Esophagus (tissue), 2 donors: Measurements from ENCODE around the gene STK40. TPM values are rescaled to one million over a fixed set of nuclear protein-coding genes. Genes with fewer than 3 reads are reported as not detected.

ENCODE experiments used
- H3K27ac ChIP-seq, 2 donors: one replicate each; pipeline ENCODE4 v1.5.1; 2013; ENCODE audit warnings: low read depth in 2 of 2, mild to moderate bottlenecking in 2 of 2, inconsistent platforms in 1 of 2, low read length in 1 of 2, moderate library complexity in 1 of 2
- H3K27me3 ChIP-seq, 2 donors: one replicate each; pipeline ENCODE4 v1.6.1; 2013; ENCODE audit warnings: low read length in 2 of 2, control low read depth in 1 of 2, mild to moderate bottlenecking in 1 of 2; ENCODE audit not compliant: insufficient read depth in 2 of 2, control insufficient read depth in 1 of 2
- H3K36me3 ChIP-seq, 2 donors: one replicate each; pipeline ENCODE4 v1.6.1; 2013; ENCODE audit warnings: low read length in 1 of 2; ENCODE audit not compliant: control insufficient read depth in 2 of 2, insufficient read depth in 2 of 2
- H3K4me1 ChIP-seq, 2 donors: one replicate each; pipeline ENCODE4 v1.6.1; 2013; ENCODE audit warnings: low read length in 1 of 2; ENCODE audit not compliant: control insufficient read depth in 2 of 2, insufficient read depth in 2 of 2
- H3K4me3 ChIP-seq, 2 donors: one replicate each; pipeline ENCODE4 v1.5.1; 2013; ENCODE audit warnings: low read length in 2 of 2, mild to moderate bottlenecking in 2 of 2, low read depth in 1 of 2, moderate library complexity in 1 of 2
- H3K9me3 ChIP-seq, 2 donors: one replicate each; pipeline ENCODE4 v1.6.1; 2013; ENCODE audit warnings: mild to moderate bottlenecking in 2 of 2, low read depth in 1 of 2, low read length in 1 of 2, moderate library complexity in 1 of 2; ENCODE audit not compliant: control insufficient read depth in 2 of 2, insufficient read depth in 1 of 2
- WGBS, 2 donors: extraction: QIAGEN DNeasy Blood & Tissue Kit; methylation state at CpG; one replicate each; pipeline ENCODE4 v1.1.7; 2013; 5-methylcytosine and 5-hydroxymethylcytosine counted together
- polyA plus RNA-seq, 2 donors: library from polyadenylated mRNA; stranded (reverse); fragments of 200-250 nt; gene quantifications; one replicate each; pipeline ENCODE4 v1.2.3, GENCODE V29; 2013
- donor health status: healthy with polysubstance abuse.
- donor health status: Bipolar disorder and iron deficiency.

Gene STK40
- polyA plus RNA-seq, 2 donors = 33.9 to 34.5 TPM

- Histone ChIP-seq H3K27me3 (no peaks in the 10 kb centered on the region), H3K4me3 (no peak overlapping the region), H3K36me3 (no peaks in the 10 kb centered on the region), H3K9me3 (no peaks in the 10 kb centered on the region), H3K4me1 (no peaks in the 10 kb centered on the region), H3K27ac (no peak overlapping the region)
- WGBS, 2 donors = 83 to 86% methylated on average over 15 of the region's 15 CpGs
Measured at GRCh38 chr1:36415661-36416326, 30.1 kb upstream of the STK40 start.

GRCh38 chr1:36414384-36414783, 28.7 kb upstream of the STK40 start:
- Histone ChIP-seq H3K4me1 (no peaks in the 10 kb centered on the region), H3K4me3 (no peak overlapping the region), H3K9me3 (no peaks in the 10 kb centered on the region), H3K27me3 (no peaks in the 10 kb centered on the region), H3K27ac (no peak overlapping the region), H3K36me3 (no peaks in the 10 kb centered on the region)
- 89 to 95% methylated on average over 4 of the region's 4 CpGs for WGBS, 2 donors

GRCh38 chr1:36411674-36412648, 26.2 kb upstream of the STK40 start:
- Histone ChIP-seq H3K27me3 (no peaks in the 10 kb centered on the region), H3K4me3 (no peak overlapping the region), H3K9me3 (no peaks in the 10 kb centered on the region), H3K4me1 (no peaks in the 10 kb centered on the region), H3K27ac (peak overlapping the region; percentile 16 to 40), H3K36me3 (no peaks in the 10 kb centered on the region)
- WGBS, 2 donors = 46 to 51% methylated on average over 11 of the region's 11 CpGs

GRCh38 chr1:36408479-36408878, 22.8 kb upstream of the STK40 start:
- Histone ChIP-seq H3K4me1 (no peaks in the 10 kb centered on the region), H3K9me3 (no peaks in the 10 kb centered on the region), H3K27ac (no peak overlapping the region), H3K27me3 (no peaks in the 10 kb centered on the region), H3K4me3 (no peak overlapping the region), H3K36me3 (no peaks in the 10 kb centered on the region)
- 82 to 86% methylated on average over 2 of the region's 2 CpGs for WGBS, 2 donors

- no peaks in the 10 kb centered on the region for H3K9me3 ChIP-seq
- no peaks in the 10 kb centered on the region for H3K27me3 ChIP-seq
- H3K36me3 ChIP-seq = no peaks in the 10 kb centered on the region
- no peak overlapping the region for H3K27ac ChIP-seq
- H3K4me1 ChIP-seq = peaks cover 0 to 2% of the 10 kb centered on the region in 2 donors
- no peak overlapping the region for H3K4me3 ChIP-seq
- WGBS, 2 donors = 88 to 98% methylated on average over 1 of the region's 1 CpG
Measured at GRCh38 chr1:36406440-36406839, 20.7 kb upstream of the STK40 start.

GRCh38 chr1:36402504-36402890, 16.8 kb upstream of the STK40 start:
- H3K4me1 ChIP-seq = peaks cover 0 to 6% of the 10 kb centered on the region in 2 donors
- H3K4me3 ChIP-seq = no peak overlapping the region
- H3K9me3 ChIP-seq = no peaks in the 10 kb centered on the region
- no peak overlapping the region for H3K27ac ChIP-seq
- no peaks in the 10 kb centered on the region for H3K27me3 ChIP-seq
- H3K36me3 ChIP-seq = no peaks in the 10 kb centered on the region
- WGBS, 2 donors = 84 to 86% methylated on average over 4 of the region's 4 CpGs

GRCh38 chr1:36401602-36402503, 16.1 kb upstream of the STK40 start:
- Histone ChIP-seq H3K36me3 (no peaks in the 10 kb centered on the region), H3K4me3 (no peak overlapping the region), H3K27ac (no peak overlapping the region), H3K4me1 (peaks cover 0 to 6% of the 10 kb centered on the region in 2 donors), H3K9me3 (no peaks in the 10 kb centered on the region), H3K27me3 (no peaks in the 10 kb centered on the region)
- WGBS, 2 donors = 90 to 93% methylated on average over 12 of the region's 12 CpGs

GRCh38 chr1:36400825-36401601, 15.3 kb upstream of the STK40 start:
- Histone ChIP-seq H3K9me3 (no peaks in the 10 kb centered on the region), H3K27ac (peak overlapping the region in 1 of 2 donors; percentile 47), H3K4me3 (no peak overlapping the region), H3K27me3 (no peaks in the 10 kb centered on the region), H3K36me3 (no peaks in the 10 kb centered on the region), H3K4me1 (peaks cover 0 to 10% of the 10 kb centered on the region in 2 donors)
- whole genome bisulfite sequencing, 2 donors = 74 to 76% methylated on average over 22 of the region's 22 CpGs

GRCh38 chr1:36400514-36400824, 14.7 kb upstream of the STK40 start:
- H3K4me3 ChIP-seq = no peak overlapping the region
- peak overlapping the region in 1 of 2 donors; percentile 47 for H3K27ac ChIP-seq
- no peaks in the 10 kb centered on the region for H3K9me3 ChIP-seq
- H3K36me3 ChIP-seq = no peaks in the 10 kb centered on the region
- H3K27me3 ChIP-seq = no peaks in the 10 kb centered on the region
- peaks cover 0 to 10% of the 10 kb centered on the region in 2 donors for H3K4me1 ChIP-seq
- 79 to 85% methylated on average over 10 of the region's 10 CpGs for WGBS, 2 donors
